Coronary artery (tissue), 2 donors: ENCODE results near the gene DGKK.

ENCODE experiments used
- DNase-seq: peaks from one replicate; pipeline ENCODE4 v3.0.0-alpha.2; 2017; ENCODE audit warnings: low spot score
- H3K27ac ChIP-seq, 2 donors: fragments of 200-600 bp; sonication (generic); one replicate each; pipeline ENCODE4 v1.5.1; 2016 to 2019
- H3K4me3 ChIP-seq: fragments of 200-600 bp; sonication (generic); 2 replicates; pipeline ENCODE4 v1.5.1; 2016; ENCODE audit warnings: mild to moderate bottlenecking, moderate library complexity
- TF ChIP-seq, protein P1 (sequence below): fragments of 200-600 bp; sonication (generic); IDR thresholded peaks from one replicate; pipeline ENCODE4 v1.5.1; 2019; ENCODE audit warnings: antibody characterized with exemption

The DGKK gene

DNA sequence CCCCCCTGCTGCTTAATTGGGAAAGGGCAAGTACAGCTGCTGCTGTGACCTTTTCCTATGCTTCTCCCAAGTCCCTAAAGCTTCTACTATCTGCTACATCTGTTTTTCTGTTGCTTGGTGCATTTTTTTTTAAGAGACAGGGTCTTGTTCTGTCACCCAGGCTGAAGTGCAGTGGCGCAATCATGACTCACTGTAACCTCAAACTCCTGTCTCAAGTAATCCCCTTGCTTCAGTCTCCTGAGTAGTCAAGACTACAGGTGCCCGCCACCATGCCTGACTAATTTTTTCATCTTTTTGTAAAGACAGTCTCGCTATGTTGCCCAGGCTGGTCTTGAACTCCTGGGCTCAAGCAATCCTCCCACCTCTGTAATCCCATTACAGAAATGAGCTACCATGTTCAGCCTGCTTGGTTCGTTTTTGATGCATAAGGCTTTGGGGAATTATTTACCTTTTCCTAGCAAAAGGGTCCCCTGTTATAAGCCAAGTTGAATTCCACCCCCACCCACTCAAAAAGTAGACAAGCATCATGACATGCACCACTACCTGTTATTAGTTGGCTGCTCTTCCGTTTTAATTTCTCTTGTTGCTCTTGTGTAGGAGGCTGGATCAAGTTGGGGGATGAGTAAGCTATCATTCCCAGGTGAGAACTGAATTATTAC is 39.6 kb downstream of the DGKK start:
- Histone ChIP-seq H3K4me3 (no peak overlapping the region), H3K27ac (no peak overlapping the region)
- TF ChIP-seq, protein P1, sequence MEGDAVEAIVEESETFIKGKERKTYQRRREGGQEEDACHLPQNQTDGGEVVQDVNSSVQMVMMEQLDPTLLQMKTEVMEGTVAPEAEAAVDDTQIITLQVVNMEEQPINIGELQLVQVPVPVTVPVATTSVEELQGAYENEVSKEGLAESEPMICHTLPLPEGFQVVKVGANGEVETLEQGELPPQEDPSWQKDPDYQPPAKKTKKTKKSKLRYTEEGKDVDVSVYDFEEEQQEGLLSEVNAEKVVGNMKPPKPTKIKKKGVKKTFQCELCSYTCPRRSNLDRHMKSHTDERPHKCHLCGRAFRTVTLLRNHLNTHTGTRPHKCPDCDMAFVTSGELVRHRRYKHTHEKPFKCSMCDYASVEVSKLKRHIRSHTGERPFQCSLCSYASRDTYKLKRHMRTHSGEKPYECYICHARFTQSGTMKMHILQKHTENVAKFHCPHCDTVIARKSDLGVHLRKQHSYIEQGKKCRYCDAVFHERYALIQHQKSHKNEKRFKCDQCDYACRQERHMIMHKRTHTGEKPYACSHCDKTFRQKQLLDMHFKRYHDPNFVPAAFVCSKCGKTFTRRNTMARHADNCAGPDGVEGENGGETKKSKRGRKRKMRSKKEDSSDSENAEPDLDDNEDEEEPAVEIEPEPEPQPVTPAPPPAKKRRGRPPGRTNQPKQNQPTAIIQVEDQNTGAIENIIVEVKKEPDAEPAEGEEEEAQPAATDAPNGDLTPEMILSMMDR: no peak
- no peak for DNase-seq

- Histone ChIP-seq H3K4me3 (no peak overlapping the region), H3K27ac (no peak overlapping the region)
- TF ChIP-seq, protein P1: no peak
- no peak for DNase-seq
Observed at GRCh38 chrX:50428174-50428573, 42.5 kb downstream of the DGKK start.

- TF ChIP-seq, protein P1: no peak
- no peak overlapping the region for H3K4me3 ChIP-seq
- no peak overlapping the region for H3K27ac ChIP-seq
- no peak for DNase-seq
Observed at GRCh38 chrX:50407976-50408375, 62.6 kb downstream of the DGKK start.

GRCh38 chrX:50403903-50404302 is 66.7 kb downstream of the DGKK start:
- H3K27ac ChIP-seq: no peak overlapping the region
- no peak for DNase-seq
- no peak overlapping the region for H3K4me3 ChIP-seq
- TF ChIP-seq, protein P1: no peak

DNA sequence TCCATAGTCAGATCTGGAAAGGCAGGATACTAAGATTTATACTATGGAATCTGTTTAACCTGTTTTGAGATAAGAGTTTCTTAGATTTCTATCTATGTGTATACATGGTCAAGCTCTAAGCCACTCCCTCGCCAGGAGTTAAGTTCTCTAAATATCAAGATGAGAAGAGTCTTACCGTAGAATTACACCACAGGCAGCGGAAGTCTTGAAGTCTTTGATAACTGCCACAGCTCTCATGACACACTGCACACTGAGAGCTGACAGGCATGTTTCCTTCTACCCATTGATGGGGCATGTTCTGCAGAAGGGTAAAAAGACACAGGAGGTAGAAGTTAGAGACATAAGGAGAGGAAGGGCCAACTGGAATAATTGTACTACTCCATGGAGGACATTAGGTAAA is 67.7 kb downstream of the DGKK start:
- Histone ChIP-seq H3K4me3 (no peak overlapping the region), H3K27ac (no peak overlapping the region)
- no peak for DNase-seq
- TF ChIP-seq, protein P1: no peak

DNA sequence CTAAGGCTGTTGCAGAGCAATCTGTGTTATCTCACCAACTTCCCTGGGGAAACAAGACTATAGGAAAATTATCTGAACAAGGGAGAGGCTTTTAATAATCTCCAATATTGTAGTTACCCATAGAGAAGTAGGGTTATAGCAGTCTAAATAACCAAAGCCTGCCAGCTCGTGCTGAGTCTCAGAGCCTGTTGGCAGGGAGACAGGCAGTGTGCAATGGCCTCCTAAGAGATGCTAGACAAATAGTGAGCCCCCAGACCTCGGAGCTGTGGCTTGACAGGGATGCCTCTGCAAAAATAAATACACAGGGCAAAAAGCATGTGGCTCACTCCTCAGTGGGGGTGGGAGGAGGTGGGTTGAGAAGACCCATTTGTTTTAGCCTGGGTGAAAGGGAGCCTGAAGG is 76.7 kb downstream of the DGKK start:
- TF ChIP-seq, protein P1: no peak
- Histone ChIP-seq H3K4me3 (no peak overlapping the region), H3K27ac (no peak overlapping the region)
- DNase-seq: no peak

GRCh38 chrX:50386520-50386919 is 84.1 kb downstream of the DGKK start:
- TF ChIP-seq, protein P1: no peak
- no peak for DNase-seq
- no peak overlapping the region for H3K27ac ChIP-seq
- H3K4me3 ChIP-seq: no peak overlapping the region
